ENCODE measurements around the gene ELOVL6.

Gene ELOVL6

DNA sequence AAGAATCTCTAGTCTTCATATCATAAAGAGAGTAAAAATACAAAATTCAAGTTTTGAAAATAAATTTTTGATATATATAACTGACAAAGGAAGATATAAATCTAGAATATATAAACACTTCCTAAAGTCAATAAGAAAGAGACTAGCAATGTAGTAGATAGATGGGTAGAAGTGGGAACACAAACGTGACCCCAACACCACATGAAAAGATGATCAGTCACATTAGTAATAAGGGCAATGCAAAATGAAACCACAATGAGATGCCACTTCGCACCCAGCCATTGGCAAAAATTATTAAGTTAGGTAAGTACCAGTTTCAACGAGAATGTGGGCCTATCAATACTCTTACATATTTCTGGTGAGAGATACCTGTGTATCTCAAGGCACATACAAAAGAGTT is 179.3 kb downstream of the ELOVL6 start:
- no peak for DNase-seq

DNA sequence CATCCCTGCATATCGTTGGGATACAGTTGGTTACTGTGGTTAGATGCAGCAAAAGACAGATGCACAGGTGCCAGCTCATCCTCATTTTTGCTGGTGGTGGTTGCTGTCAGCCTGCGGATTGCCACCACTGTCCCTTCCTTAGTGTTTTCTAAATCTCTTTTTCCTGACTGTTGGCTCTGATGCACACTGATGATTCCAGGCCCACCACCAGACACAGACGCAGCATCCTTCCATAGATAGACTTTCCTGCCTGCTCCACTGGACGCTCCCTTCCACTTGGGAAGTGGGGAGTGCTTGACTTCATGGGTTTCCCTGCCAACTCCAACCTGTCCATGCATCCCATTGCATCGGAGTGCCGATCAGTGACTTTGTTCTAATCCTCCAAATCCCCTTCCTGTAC is 184.2 kb downstream of the ELOVL6 start:
- DNase-seq: no peak

DNA sequence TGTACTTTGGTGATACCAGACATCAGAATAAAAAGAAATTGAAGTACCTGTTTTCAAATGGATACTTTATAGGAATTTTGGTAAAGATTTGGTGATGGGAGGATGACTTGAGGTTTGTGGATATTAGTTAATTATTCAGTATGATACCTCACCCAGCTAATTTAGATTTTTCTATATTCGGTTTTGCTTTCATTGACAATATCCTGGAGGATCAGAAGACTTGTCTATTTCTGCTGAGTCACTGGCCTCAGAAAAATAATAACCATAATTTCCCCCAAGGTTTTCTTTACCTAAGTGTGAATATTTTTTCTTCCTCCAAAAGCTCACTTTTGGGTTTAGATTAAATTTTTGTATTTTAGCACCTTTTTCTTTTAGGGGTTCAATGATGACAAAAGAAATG is 185.5 kb downstream of the ELOVL6 start:
- no peak for DNase-seq

DNA sequence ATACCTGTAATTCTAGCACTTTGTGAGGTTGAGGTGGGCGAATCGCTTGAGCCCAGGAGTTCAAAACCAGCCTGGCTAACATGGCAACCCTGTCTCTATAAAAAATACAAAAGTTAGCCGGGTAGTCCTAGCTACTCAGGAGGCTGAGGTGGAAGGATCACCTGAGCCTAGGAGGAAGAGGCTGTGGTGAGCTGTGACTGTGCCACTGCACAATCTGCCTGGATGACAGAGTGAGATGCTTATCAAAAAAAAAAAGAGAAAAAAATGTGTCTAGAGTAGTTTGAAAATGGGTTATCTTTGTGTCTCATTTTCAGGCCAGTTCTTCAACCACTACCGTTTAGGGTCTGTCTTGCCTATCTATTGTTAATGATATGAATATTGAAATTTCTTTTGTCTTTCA is 187.6 kb downstream of the ELOVL6 start:
- no peak for DNase-seq

DNA sequence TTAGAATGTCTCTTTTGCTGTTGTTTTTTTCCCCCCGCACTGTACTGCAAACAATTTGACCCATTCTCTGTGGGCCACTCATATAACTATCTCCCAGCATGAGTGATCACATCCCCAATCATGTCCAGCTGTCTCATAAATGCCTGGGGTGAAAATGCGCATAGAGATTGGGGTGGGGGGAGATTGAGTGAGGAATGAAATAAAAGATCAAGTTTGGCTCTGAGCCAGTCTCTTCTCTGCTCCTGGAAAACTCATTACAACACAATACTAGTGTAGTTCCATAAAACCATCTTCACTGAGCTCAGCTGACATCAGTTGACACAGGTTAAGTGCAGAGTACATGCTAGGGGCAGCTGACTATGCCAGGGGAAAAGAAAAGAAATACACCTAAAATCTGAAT is 188.9 kb downstream of the ELOVL6 start:
- no peak for DNase-seq

DNA sequence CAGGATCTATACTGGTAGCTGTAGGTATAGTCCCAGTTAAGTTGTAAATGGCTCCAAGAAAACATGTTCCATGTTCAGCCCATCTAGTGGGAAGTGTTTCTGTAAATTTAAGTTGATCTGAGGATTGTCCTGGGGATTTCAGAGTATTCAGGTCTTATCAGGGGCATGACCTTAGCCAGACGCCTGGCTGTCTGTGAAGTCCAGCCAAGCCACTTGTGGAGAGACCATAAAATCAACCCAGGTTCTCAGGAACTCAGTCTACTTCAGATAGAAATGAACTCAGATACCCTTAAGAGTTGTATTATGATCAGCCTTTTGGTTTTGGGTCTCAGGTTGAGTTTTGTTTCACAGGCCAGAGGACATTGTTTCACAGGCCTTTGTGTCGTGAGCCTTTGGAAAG is 189.9 kb downstream of the ELOVL6 start:
- DNase-seq: no peak

DNA sequence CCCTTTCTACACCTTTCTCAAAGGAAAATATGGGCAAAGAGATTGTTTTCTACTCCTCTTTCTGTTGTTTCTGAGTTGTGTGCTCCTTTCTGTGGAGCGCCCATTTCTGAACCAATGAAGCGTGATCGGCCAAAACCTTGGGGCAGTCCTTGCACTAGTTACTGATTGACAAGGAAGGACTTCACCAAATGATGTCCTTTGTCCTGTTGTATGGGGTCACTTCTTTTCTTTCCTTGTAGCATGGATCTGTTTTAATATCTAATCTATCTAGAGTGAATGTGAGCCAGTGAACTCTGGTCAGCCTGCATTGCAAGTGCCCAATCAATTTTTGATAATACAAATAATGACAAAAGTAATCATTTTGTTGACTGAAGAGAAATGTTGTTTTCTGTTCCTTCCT is 191.2 kb downstream of the ELOVL6 start:
- no peak for DNase-seq

DNA sequence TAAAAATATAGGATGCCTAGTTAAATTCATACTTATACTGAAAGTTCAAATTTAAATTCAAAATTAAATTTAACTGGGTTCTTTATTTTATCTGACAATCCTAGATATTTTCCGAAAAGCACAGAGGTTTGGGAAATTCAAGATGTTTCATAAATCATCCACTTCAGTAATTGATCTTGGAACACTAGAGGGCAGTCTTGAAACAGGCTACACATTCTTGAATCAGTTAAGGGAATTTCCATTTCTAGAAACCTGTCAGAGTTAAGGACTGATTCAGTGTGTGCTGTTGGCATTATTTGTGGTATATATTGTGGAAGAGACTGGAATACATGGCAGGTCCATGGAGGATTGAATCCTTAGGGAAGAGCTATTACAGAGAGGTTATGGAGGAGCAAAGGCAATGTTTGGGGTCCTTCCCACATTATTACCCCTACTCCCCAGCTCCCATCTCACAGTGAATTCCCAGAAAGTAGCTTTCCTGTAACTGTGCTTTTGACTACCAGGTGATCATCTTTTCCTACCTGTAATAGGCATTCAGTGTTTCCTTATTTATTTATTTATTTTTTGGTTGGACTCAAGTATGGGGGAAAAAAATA is 192.9 kb downstream of the ELOVL6 start:
- DNase-seq: no peak

DNA sequence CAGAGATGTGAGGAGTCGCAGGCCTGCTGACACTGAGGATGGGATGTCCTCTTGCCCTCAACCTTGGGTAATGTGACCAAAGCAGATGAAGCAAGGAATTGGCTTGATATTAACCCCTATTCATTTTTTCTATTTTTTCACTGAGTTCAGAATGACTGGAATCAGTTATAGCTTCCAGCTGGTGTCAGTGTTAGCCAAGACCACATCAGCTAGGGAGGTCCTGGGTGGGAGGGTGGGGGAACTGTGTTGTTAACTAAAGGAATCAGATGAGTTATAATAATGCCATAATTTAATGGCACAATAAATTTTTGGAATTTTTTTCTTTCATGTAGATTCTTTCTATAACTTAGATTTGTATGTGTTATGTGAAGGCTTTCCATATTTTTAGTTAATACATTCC is 193.9 kb downstream of the ELOVL6 start:
- no peak for DNase-seq

DNA sequence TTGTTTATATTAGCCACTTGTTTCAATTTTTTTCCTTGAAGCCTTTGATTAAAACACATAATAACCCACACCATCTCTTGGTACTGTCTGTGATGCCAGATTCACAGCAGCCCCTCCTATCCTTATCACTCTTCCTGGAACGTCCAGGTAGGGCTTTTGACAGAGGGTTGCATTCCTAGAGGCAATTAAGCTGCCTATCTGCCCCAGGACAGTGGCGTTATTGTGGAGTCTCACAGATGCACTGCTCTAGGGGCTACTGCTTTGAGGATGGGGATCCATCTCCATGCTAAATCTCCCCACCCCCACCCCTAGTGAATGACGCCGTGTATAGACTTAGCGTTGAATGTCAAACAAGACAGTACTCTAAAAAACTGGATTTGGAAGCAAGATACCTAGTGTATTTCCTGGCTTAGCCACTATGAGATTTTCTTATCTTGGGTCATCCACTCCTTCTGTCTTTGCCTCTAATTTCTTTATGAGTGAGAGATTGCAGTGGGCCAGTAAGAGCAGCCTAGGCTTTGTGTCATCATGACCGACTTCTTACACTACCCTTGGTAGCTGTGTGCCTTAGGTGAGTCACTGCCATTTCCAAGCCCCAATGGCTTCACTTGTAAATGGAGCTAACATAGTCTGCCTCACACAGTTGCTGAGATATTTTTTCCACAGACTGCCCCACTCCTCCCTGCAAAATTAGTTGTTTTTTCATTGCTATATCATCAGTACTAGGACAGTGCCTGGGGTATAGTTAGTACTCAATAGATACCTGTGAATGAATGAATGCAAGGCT is 194.8 kb downstream of the ELOVL6 start:
- DNase-seq: no peak

DNA sequence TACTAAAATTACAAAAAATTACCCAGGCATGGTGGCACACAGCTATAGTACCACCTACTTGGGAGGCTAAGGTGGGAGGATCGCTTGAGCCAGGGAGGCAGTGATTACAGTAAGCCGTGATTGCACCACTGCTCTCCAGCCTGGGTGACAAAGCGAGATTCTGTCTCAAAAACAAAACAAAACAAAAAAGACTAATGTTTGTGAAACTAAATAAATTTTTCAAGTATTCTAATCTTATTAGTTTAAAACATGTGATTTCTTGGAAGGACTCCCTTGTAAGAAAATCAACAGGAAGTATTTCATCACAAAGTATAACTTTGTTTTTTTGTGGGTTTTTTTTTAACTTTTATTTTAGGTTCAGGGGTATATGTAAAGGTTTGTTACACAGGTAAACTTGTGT is 196.1 kb downstream of the ELOVL6 start:
- no peak for DNase-seq

DNA sequence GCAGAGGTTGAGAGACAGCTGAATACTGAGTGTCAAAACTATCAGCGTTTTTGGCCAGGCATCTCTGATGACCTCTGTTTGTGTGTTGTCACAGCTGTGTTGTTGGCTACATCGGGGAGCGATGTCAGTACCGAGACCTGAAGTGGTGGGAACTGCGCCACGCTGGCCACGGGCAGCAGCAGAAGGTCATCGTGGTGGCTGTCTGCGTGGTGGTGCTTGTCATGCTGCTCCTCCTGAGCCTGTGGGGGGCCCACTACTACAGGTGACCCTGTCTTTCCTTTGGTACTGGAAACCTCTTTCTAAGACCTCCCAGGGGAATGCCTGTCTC is 198.9 kb downstream of the ELOVL6 start:
- DNase-seq: no peak

DNA sequence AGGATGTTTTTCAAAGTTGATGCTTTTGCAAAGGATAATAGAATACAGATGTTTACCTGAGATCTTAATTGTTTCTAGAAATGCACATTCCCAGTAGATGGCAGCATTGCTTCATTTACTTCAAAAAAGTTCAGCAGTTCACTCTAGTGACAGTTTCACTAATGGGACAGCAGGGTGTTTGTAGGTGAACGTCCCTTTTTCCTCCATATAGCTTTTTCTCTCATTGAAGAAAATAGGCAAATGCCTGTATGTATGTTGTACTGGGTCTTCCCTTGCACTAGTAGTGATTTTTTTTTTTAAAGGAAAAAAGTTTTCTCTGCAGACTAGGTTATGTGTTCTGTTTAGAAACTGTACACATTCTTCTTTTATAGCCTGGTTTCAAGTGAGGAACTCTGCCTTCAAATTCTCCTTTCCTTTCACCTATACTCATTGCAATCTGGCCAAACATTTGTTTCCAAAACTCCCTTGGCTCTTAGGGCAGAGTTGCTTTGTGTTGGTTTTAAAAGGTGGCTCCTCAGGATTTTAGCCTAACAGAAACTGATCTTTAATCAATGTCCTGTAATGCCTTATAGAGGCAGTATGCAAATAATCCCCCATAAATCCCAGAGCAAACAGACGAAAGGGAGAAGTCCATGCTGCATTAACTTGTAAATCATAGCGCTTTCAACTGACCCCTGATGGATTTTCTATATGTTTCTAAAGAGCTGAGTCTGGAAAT is 199.4 kb downstream of the ELOVL6 start:
- no peak for DNase-seq

DNA sequence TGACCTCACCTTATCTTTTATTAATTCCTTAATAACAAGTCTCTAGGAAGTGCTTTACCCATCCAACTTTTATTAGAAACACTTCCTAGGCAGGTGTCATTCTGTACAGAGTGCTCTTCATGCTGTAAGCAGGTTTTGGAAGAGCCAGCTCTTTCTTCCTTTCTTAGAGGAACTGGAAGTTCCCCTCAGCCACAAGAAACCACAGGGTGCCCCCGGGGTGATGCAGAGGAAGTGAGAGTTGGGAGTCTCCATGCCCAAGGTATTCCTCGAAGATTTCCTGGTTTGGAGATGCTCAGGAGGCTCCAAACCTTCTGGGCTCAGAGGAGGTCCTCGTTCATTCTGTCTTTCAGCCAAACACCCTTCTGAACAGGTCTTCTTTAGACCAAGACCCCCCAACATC is 201.9 kb downstream of the ELOVL6 start:
- DNase-seq: no peak

Data from NCI-H187 (cell line).